Hepatocyte (in vitro differentiated cells): ENCODE data around the gene AP2S1.

Experiments
- CTCF ChIP-seq: fragments of 200-600 bp; sonication (generic); IDR thresholded peaks from 2 replicates; pipeline ENCODE4 v1.5.1; 2016; ENCODE audit warnings: antibody characterized with exemption, mild to moderate bottlenecking; ENCODE audit not compliant: poor library complexity
- EZH2 ChIP-seq: fragments of 200-600 bp; sonication (generic); IDR thresholded peaks from 2 replicates; pipeline ENCODE4 v1.6.1; 2016; ENCODE audit warnings: antibody characterized with exemption, mild to moderate bottlenecking, borderline replicate concordance
- EZH2phosphoT487 ChIP-seq: fragments of 200-600 bp; sonication (generic); IDR thresholded peaks from one replicate; pipeline ENCODE4 v1.6.1; 2018; ENCODE audit warnings: antibody characterized with exemption, mild to moderate bottlenecking, low read depth, moderate library complexity; ENCODE audit not compliant: unreplicated experiment, severe bottlenecking

GRCh38 chr19:46885411-46885810 lies 34.8 kb upstream of the AP2S1 start:
- TF ChIP-seq CTCF (no peak), EZH2phosphoT487 (no peak), EZH2 (no peak)
